GM21526 (cell line): Measurements from ENCODE around the gene PUDP.
A peak's percentile ranks its signal among the peaks of the same experiment; 100 is the strongest.
"Not testable (repeated sequence)": the region's sequence is repeated elsewhere in the genome, so short reads cannot be mapped to it uniquely, and the experiment has no call there.

ENCODE experiments used
- ATAC-seq: cut with Tn5 transposase; IDR thresholded peaks from one replicate; pipeline ENCODE4 v1.9.1; 2021; ENCODE audit warnings: moderate library complexity; ENCODE audit not compliant: unreplicated experiment, low FRiP score

PUDP gene

DNA sequence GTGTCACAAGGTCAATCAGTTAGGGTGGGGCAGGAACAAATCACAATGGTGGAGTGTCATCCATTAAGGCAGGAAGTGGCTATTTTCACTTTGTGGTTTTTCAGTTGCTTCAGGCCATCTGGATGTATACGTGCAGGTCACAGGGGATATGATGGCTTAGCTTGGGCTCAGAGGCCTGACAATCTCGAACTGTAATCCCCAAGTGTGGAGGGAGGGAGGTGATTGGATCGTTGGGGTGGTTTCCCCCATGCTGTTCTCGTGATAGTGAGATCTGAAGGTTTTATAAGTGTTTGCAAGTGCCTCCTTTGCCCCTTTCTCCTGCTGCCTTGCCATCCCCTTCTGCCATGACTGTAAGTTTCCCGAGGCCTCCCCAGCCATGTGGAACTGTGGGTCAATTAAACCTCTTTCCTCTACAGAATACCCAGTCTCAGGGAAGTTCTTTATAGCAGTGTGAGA lies 37.1 kb downstream of the PUDP start:
- peak; percentile 50 for ATAC-seq

GRCh38 chrX:7109838-7110793 lies 37.8 kb downstream of the PUDP start:
- peak; percentile 54 for ATAC-seq

- no peak for ATAC-seq
These were observed 38.9 kb downstream of the PUDP start for GRCh38 chrX:7109049-7109531.

DNA sequence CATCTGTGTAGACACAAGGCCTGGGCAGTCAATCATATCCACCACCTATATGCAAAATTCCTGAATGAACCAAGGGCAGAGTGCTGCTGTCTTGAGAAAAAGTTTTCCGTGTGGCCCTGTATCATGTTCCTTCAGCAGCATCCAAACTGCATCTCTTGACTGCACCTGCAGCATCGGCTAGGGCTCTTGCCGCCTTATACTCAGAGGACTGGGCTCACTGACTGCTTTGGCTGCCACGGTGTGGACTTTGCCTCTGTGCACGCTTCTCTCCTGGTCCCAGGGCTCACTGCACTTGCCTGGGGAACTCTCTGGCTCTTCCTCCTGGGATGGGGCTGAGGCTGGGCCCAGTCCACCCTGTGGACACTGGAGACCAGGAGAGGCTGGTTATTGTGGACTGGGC lies 39.9 kb downstream of the PUDP start:
- ATAC-seq, result no peak

DNA sequence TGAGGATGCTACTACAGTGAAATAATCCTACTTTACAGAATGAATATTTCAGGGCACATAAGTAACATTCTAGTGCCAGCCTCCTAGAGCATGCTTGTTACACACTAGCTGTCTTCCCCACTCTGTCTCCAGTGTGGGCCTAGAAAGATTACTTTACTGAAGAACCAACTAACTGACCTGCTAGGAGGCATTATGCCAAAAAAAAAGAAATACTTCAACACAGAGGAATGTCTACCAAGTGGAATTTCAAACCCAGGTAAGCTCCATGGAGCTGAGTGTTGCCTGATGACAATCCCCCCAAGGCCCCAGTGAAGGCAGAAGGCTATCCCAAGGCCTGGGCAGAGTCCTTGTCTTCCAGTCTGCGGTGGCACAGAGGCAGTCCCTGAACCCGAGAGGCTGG lies 41.3 kb downstream of the PUDP start:
- no peak for ATAC-seq

DNA sequence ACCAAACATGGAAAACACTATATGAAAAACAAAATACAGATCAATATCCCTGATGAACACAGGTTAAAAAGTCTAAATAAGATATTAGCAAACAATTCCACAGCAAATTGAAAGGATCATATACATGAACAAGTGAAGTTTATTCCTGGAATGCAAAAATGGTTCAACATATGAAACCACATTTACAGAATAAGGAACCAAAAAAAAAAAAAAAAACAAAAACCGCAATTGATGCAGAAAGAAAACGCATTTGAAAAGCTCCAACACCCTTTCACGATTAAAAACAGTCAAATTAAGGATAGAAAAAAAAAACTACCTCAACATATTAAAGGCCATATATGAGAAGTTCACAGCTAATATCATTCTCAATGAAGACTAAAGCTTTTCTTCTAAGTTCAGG lies 45.8 kb downstream of the PUDP start:
- no peak for ATAC-seq

DNA sequence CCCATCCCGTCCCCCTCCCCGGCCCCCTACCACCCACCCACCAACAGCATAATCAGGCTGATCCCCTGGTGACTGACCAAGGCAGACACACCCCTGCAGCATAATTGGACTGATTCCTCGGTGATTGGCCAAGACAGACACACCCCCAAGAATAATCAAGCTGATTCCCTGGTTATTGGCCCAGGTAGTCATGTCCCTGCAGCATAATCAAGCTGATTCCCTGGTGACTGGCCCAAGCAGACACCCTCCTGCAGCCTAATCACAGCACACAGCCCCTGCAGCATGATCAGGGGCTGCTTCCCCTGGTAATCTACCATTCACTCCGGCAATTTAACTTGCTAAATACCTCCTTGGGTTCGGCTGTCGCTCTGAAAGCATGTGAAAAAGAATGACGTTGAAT lies 47.9 kb downstream of the PUDP start:
- ATAC-seq, result no peak

DNA sequence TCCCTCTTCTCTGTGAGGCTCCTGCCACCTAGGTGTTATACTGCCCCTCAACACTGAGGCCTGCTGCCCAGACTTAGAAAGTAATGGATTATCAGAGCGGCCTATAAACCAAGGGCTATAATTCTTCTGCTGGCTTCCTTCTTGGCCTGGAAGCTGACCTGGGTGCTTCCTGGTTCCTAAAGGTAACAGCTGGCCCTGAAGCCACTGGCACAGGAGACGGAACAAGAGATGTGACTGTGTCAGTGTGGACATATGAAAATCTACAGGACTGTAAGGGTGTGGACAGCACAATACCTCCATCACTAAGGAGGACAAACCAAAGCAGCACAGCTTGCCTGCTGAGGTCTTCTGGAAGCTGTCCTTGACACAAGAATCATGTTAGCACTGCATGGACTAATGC lies 52.3 kb downstream of the PUDP start:
- ATAC-seq, result not testable (repeated sequence)

GRCh38 chrX:7093305-7093704 lies 54.6 kb downstream of the PUDP start:
- ATAC-seq, result no peak

- no peak for ATAC-seq
These were observed 55.4 kb downstream of the PUDP start for GRCh38 chrX:7092543-7092942.

DNA sequence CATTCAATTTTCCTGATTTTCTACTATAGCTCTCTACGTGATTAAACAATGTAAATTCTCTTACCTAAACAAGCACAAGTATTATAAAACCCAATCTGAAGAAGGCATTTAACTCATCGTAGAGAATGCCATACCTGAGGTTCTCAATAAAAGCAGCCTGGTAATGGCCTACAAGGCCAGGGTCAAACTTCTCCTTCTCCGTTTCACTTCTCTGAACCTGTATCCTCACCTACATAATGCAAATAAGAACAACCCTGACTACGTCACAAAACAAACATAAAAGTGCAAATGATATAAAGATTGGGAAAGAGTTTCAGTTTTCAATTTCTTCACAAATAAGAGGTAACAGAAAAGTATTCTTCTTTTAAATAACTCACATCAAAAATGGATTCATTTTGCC lies 56.0 kb downstream of the PUDP start:
- ATAC-seq, result peak; percentile 59

- ATAC-seq, result no peak
These were observed 57.3 kb downstream of the PUDP start for GRCh38 chrX:7090641-7091040.

- peak; percentile 44 for ATAC-seq
These were observed 58.9 kb downstream of the PUDP start for GRCh38 chrX:7088968-7089615.

DNA sequence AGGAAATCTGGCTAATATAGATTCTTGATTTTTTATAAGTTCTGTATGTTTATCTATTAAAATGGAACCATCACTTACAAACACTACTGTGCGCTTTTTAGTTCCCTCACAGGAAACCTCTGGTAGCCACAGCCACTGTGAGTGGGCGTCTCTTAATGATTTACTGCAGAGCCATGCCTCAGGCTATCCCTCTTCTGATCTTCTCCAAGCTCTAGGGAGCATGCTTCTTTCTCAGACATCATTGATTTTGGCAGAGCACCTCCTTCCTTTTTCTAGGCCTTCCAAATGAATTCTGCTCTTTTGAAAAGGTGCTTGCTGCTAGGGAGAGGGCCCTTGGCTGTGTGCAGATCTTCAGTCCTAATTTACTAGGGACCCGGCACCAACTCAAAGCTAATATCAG lies 61.6 kb downstream of the PUDP start:
- no peak for ATAC-seq

GRCh38 chrX:7085879-7086278 lies 62.1 kb downstream of the PUDP start:
- ATAC-seq, result no peak

DNA sequence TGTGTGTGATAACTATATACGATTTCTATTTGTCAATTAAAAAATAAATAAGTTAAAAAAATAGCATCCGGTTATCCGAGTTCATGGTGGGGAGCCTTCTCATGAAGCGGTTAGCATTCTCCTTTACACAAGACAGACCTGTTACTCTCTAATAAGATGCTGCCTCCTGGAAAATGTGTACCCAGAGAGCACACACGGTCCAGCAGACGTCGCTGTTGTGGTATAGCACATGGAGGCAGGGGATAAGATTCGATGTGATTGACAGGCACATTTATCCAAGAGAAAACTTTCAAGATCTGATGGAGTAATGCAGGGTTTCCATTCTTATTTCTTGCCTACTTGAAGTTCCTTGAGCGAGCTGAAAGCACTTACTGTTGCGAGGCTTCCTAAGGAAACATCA lies 63.1 kb downstream of the PUDP start:
- ATAC-seq, result no peak

GRCh38 chrX:7083468-7084396 lies 64.2 kb downstream of the PUDP start:
- ATAC-seq, result peak; percentile 94

- ATAC-seq, result no peak
These were observed 64.9 kb downstream of the PUDP start for GRCh38 chrX:7083021-7083420.

DNA sequence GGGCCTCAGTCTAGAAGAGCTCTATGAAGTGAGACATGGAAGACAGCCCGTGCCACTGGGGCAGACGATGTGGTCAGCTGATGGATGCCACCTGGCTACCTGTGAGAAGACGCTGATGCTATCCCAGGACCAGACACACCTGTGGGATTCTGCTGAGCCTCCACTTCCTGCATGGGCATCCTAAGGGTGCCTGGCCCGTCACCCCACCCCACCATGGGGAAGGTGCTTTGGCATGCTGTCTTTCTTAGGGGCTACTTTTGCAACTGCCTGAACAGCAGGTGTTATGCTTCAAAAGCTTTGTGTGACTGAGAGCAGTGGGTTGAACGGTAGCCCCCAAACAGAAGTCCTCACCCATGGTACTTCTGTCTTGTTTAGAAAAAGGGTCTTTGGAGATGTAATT lies 65.4 kb downstream of the PUDP start:
- no peak for ATAC-seq
